Memory B cell (primary cell): ENCODE results near the gene EFR3B.

Source experiments
- ATAC-seq: fragments of 150-1000 bp; cut with Tn5 transposase; 2 replicates; pipeline ENCODE4 v1.10.0; 2021; ENCODE audit warnings: low read depth, mild to moderate bottlenecking, moderate library complexity
- DNase-seq, 2 donors: peaks; one replicate each; pipeline ENCODE4 v3.0.0; 2022; ENCODE audit warnings: low spot score in 2 of 2
- H3K27ac Mint-ChIP-seq: one replicate; pipeline ENCODE4 v1.8.0; 2022; ENCODE audit warnings: mild to moderate bottlenecking, moderate library complexity, mixed read lengths
- H3K27me3 Mint-ChIP-seq: one replicate; pipeline ENCODE4 v1.8.0; 2022; ENCODE audit warnings: mixed read lengths
- H3K36me3 Mint-ChIP-seq: one replicate; pipeline ENCODE4 v1.8.0; 2022; ENCODE audit warnings: mild to moderate bottlenecking, mixed read lengths
- H3K4me1 Mint-ChIP-seq: one replicate; pipeline ENCODE4 v1.8.0; 2022; ENCODE audit warnings: mixed read lengths
- H3K4me3 Mint-ChIP-seq: one replicate; pipeline ENCODE4 v1.8.0; 2022; ENCODE audit warnings: mild to moderate bottlenecking, moderate library complexity, mixed read lengths
- H3K9me3 Mint-ChIP-seq: one replicate; pipeline ENCODE4 v1.8.0; 2022; ENCODE audit warnings: mixed read lengths

EFR3B gene

DNA sequence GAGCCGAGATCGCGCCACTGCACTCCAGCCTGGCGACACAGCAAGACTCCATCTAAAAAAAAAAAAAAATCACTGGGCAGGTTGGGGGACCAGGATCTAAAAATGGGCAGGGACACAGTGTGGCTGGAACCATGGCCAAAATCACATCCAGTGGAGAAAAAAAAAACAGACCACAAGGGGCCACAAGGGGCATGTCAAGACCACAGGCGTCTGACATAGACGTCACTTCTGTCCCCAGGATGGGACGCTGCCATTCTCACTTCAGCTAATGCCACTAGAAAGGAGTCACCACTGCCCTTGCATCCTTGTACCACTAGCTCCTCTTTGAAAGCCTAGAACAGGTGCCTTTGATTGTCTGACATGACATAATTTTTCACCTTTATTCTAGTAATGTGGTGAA is 129.0 kb downstream of the EFR3B start:
- H3K4me3 Mint-ChIP-seq: no peak overlapping the region
- peaks cover 21% of the 10 kb centered on the region for H3K27me3 Mint-ChIP-seq
- no peak overlapping the region for H3K27ac Mint-ChIP-seq
- peaks cover 1% of the 10 kb centered on the region for H3K36me3 Mint-ChIP-seq
- DNase-seq (no peak), ATAC-seq (no peak)
- H3K9me3 Mint-ChIP-seq: no peaks in the 10 kb centered on the region
- peaks cover 9% of the 10 kb centered on the region for H3K4me1 Mint-ChIP-seq

DNA sequence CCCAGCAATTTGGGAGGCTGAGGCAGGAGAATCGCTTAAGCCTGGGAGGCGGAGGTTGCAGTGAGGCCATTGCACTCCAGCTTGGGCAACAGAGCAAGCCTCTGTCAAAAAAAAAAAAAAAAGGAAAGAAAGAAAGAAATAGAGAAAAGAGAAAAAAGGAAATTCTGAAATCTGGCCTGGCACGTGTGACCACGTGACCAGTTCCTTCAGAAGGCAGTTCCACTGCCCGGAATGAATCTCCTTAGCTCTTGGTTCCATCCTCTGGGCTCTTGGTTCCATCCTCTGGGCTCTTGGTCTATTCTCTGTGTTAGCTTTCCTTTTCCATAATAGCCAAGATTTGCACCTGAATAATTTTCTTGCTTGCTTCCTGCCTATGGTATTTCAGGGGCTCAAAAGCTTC is 131.8 kb downstream of the EFR3B start:
- Mint-ChIP-seq H3K4me3 (no peak overlapping the region), H3K27me3 (peaks cover 26% of the 10 kb centered on the region), H3K4me1 (peaks cover 2% of the 10 kb centered on the region), H3K9me3 (no peaks in the 10 kb centered on the region), H3K27ac (no peak overlapping the region), H3K36me3 (peaks cover 1% of the 10 kb centered on the region)
- DNase-seq (no peak), ATAC-seq (no peak)

DNA sequence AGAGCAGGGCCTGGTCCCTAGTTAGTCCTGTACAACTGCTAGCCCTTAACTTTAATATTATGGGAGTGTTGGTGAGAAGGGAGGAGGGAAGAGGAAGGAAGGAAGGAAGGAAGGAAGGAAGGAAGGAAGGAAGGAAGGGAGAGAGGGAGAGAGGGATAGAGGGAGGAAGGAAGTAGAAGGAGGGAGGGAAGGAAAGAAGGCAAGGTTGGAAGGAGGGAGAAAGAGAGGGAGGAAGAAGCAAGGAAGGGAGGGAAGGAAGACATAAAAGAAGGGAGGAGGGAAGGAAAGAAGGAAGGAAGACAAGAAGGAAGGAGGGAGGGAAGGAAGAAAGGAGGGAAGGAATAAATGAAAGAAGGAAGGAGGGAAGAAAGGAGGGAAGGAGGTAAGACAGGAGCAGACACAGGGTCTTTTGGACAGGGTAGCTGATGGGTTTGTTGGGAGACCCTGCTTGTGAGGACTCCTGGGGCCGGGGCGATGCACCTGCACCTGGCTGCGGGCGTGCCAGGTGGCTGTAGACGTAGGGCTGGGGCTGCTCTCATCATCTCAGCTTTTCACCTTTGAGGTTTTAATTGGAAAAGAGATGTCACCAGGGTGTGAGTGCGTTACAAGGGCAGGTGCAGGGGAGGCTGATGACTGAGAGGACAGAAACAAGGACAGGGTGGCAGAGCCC is 132.5 kb downstream of the EFR3B start:
- peaks cover 27% of the 10 kb centered on the region for H3K27me3 Mint-ChIP-seq
- H3K4me1 Mint-ChIP-seq: no peaks in the 10 kb centered on the region
- H3K36me3 Mint-ChIP-seq: peaks cover 1% of the 10 kb centered on the region
- no peaks in the 10 kb centered on the region for H3K9me3 Mint-ChIP-seq
- H3K4me3 Mint-ChIP-seq: no peak overlapping the region
- no peak for DNase-seq
- no peak overlapping the region for H3K27ac Mint-ChIP-seq
- ATAC-seq: no peak

DNA sequence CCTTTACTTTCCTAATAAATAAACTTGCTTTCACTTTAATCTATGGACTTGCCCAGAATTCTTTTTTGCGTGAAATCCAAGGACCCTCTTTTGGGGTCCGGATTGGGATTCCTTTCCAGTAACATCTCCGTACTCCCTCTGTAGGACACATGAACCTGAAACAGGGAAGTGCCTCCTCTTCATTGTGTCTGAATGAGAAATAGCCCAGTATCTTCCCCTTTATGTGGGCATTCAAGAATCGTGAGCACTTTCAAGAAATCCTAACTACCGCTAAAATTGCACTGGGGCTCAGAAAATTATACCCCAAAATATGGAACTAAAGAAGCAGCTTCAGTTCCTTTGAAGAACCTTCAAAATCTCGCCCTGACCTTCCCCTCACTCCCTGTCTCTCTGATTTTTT is 134.3 kb downstream of the EFR3B start:
- no peaks in the 10 kb centered on the region for H3K36me3 Mint-ChIP-seq
- H3K4me3 Mint-ChIP-seq: no peak overlapping the region
- DNase-seq (no peak), ATAC-seq (no peak)
- H3K9me3 Mint-ChIP-seq: no peaks in the 10 kb centered on the region
- peaks cover 22% of the 10 kb centered on the region for H3K27me3 Mint-ChIP-seq
- no peaks in the 10 kb centered on the region for H3K4me1 Mint-ChIP-seq
- no peak overlapping the region for H3K27ac Mint-ChIP-seq

DNA sequence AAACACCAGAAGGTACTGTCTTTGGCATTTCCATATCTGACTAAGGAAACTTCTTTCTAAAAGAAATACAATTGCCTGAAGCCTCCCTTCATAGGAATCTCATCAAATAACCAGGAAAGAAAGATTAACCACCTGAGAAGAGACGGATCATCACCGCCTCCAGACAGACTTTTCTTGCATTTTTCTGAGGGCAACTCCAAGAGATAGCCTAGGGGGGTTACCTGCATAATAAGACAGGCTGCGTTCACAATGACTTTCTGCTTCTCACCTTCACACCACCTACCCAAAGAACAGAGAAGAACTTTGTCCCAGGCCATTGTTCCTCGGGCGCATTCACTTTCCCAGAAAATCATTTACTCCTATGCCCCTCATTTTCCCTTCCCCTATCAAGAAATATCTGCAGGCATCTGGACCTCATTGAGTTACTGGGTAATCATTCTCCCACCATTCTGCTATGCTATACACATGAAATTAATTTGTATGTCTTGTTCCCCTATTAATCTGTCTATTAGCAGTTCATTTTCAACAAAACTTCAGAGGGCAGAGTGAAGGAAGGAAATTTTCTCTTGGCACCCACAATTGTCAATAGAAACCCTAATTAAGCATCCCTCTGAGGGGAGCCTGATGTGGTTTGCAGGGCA is 134.8 kb downstream of the EFR3B start:
- ATAC-seq (no peak), DNase-seq (no peak)
- H3K9me3 Mint-ChIP-seq: no peaks in the 10 kb centered on the region
- H3K4me1 Mint-ChIP-seq: no peaks in the 10 kb centered on the region
- no peak overlapping the region for H3K27ac Mint-ChIP-seq
- H3K27me3 Mint-ChIP-seq: peaks cover 22% of the 10 kb centered on the region
- H3K4me3 Mint-ChIP-seq: no peak overlapping the region
- H3K36me3 Mint-ChIP-seq: no peaks in the 10 kb centered on the region

DNA sequence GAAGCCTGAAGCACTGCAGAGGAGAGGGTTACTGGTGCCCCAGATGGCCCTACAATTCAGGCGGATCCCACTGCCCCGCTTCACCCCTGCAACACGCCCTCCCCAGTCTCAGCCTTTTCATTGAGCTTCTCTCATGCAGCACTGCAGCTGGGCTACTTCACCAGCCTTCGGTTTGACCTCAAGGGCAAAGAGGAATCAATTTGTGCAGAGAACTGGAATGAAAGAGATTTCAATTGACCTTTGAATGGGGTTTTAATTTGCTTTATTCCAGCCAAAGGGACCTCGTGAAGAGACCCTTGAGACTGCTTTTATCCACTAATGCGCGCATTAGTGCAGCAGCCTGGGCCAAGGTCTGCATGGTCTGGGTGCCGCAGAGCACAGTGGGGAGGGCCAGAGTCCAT is 135.3 kb downstream of the EFR3B start:
- H3K36me3 Mint-ChIP-seq: no peaks in the 10 kb centered on the region

DNA sequence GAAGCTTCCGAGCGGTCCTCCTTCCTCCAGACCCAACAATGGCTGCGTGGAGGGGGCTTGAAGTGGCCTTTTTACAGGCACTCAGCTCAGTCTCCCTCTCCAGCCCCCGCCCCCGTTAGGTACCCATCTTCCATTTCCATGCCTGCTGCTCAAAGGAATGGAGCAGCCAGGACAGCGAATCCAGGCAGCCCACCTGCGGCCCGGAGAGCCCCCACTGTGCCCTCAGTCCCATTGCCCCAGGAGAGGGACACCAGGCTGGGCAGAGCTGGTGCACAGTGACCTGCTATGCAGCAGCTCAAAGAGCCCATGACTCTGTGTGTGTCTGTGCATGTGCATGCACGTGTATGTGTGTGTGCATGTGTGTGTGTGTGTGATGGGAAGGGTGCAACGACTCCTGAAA is 137.1 kb downstream of the EFR3B start:
- H3K9me3 Mint-ChIP-seq: no peaks in the 10 kb centered on the region
- no peak for DNase-seq
- no peak overlapping the region for H3K27ac Mint-ChIP-seq
- no peak overlapping the region for H3K4me3 Mint-ChIP-seq
- no peaks in the 10 kb centered on the region for H3K4me1 Mint-ChIP-seq
- ATAC-seq: no peak
- no peaks in the 10 kb centered on the region for H3K36me3 Mint-ChIP-seq
- H3K27me3 Mint-ChIP-seq: peaks cover 17% of the 10 kb centered on the region

More for the DNA sequence above, 135.3 kb downstream of the EFR3B start:
- H3K4me1 Mint-ChIP-seq: no peaks in the 10 kb centered on the region
- H3K4me3 Mint-ChIP-seq: no peak overlapping the region
- H3K27ac Mint-ChIP-seq: no peak overlapping the region
- H3K27me3 Mint-ChIP-seq: peaks cover 22% of the 10 kb centered on the region
- DNase-seq (no peak), ATAC-seq (no peak)
- no peaks in the 10 kb centered on the region for H3K9me3 Mint-ChIP-seq

DNA sequence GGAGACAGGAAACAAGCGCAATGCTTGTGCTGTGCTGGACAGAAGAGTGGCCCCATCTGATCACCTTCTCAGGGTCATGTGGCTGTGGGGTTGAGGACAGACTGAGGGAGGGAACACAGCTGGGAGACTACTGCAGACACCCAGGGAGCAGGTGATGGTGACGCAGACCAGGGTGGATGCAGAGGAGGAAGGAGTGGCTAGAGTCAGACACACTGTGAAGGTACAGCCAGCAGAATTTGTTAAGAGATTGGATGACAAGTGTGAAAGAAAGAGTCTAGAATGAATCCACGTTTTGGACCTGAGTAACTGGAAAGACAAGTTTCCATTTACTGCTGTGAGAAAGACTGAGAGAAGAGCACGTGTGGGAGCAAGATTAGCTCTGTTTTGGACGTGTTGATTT is 142.4 kb downstream of the EFR3B start:
- Mint-ChIP-seq H3K36me3 (no peaks in the 10 kb centered on the region), H3K27ac (no peak overlapping the region)

DNA sequence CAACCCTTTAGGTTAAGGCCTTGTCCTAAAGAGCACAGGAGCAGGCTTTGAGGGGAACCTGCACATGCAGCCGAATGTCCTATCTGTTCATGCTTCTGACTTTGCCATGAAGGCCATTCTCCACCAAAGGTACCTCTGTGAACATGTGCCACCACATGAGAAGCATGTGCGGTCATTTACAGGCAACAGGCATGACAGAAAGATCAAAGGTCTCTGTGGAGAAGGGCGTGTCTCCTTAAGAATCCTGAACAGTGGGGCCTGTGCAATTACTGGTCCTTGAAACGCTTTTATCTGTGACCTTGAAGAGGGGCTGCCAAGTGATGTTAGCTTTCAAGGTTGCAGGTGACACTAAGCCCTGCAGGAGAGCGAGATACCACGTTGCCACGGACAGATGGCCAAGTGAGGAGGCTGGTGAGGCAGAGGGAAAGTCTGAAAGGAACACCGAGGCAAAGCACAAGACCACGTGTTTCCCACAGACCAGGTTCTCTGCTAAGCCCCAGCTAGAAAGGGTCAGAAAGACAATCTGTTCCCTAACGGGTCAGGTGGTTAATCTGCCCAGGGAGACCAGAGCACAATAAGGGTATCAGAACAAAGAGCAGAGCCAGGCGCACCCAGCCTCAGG is 146.0 kb downstream of the EFR3B start:
- Mint-ChIP-seq H3K27ac (no peak overlapping the region), H3K27me3 (peaks cover 7% of the 10 kb centered on the region), H3K9me3 (no peaks in the 10 kb centered on the region), H3K36me3 (no peaks in the 10 kb centered on the region), H3K4me3 (no peak overlapping the region), H3K4me1 (peaks cover 5% of the 10 kb centered on the region)
- DNase-seq (no peak), ATAC-seq (no peak)

More for the DNA sequence above, 142.4 kb downstream of the EFR3B start:
- Mint-ChIP-seq H3K4me3 (no peak overlapping the region), H3K4me1 (no peaks in the 10 kb centered on the region), H3K27me3 (peaks cover 5% of the 10 kb centered on the region), H3K9me3 (no peaks in the 10 kb centered on the region)
- DNase-seq (no peak), ATAC-seq (no peak)

DNA sequence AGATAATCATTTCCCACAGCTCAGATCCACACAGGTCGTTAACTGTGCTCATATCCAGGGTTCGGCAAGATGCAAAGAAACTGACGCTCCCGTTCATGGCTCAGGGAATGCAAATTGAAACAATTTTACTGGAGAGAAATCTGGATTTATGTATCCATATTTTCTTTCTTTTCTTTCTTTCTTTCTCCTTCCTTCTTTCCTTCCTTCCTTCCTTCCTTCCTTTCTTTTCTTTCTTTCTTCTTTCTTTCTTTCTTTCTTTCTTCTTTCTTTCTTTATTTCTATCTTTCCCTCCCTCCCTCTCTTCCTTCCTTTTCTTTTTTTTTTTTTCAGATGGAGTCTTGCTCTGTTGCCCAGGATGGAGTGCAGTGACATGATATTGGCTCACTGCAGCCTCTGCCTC is 146.5 kb downstream of the EFR3B start:
- Mint-ChIP-seq H3K27ac (no peak overlapping the region), H3K9me3 (no peaks in the 10 kb centered on the region), H3K4me3 (no peak overlapping the region), H3K27me3 (peaks cover 7% of the 10 kb centered on the region), H3K36me3 (no peaks in the 10 kb centered on the region), H3K4me1 (peaks cover 5% of the 10 kb centered on the region)
- DNase-seq (no peak), ATAC-seq (no peak)

DNA sequence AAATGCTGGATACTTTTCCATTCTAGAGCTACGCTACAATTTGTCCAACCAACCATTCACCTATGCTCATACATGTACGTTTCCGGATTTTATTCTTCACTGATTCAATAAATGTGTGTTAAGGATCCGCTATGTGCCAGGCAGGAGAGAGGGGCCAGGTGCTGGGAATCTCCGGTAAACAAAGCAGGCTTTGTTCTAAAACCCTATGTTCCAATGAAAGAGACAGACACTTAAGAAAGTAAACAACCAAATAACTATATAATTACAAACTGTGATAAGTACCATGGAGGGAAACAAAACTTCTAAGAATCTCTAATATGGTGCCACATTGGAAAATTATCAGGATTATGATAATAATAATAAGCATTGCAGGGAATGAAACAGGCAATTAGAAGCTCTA is 148.7 kb downstream of the EFR3B start:
- H3K27ac Mint-ChIP-seq: no peak overlapping the region
- H3K4me1 Mint-ChIP-seq: peaks cover 5% of the 10 kb centered on the region
- H3K9me3 Mint-ChIP-seq: no peaks in the 10 kb centered on the region

DNA sequence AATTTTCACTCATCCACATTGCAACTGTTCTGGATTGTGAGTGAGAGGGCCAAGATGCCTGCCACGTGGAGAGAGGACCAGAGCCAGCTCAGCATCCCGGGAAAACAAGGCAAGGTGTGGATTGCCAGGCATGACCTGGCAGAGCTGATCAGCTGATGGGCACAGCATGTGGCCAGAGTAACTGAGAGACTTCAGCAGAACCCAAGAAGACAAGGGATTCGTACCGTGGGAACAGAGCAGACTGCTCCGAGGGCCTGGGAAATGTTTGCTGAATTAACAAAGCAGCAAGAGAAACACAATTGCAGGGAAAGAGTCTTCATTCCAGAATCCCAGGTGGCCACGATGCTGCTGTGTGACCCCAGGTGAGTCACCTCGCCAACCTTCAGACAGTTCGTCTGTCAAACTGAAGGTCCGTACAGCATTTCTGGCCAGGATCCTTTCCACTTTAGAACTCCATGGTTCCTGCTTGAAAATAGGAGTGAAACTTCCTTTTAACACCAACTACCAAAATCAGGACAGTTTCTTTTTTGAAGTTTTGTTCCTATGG is 152.8 kb downstream of the EFR3B start:
- Mint-ChIP-seq H3K36me3 (no peaks in the 10 kb centered on the region), H3K4me3 (no peak overlapping the region), H3K9me3 (no peaks in the 10 kb centered on the region), H3K4me1 (peaks cover 9% of the 10 kb centered on the region), H3K27ac (no peak overlapping the region), H3K27me3 (peaks cover 3% of the 10 kb centered on the region)
- DNase-seq: no peak
- no peak for ATAC-seq

More for the DNA sequence above, 148.7 kb downstream of the EFR3B start:
- DNase-seq: no peak
- ATAC-seq: no peak
- H3K36me3 Mint-ChIP-seq: no peaks in the 10 kb centered on the region
- no peak overlapping the region for H3K4me3 Mint-ChIP-seq
- peaks cover 2% of the 10 kb centered on the region for H3K27me3 Mint-ChIP-seq

DNA sequence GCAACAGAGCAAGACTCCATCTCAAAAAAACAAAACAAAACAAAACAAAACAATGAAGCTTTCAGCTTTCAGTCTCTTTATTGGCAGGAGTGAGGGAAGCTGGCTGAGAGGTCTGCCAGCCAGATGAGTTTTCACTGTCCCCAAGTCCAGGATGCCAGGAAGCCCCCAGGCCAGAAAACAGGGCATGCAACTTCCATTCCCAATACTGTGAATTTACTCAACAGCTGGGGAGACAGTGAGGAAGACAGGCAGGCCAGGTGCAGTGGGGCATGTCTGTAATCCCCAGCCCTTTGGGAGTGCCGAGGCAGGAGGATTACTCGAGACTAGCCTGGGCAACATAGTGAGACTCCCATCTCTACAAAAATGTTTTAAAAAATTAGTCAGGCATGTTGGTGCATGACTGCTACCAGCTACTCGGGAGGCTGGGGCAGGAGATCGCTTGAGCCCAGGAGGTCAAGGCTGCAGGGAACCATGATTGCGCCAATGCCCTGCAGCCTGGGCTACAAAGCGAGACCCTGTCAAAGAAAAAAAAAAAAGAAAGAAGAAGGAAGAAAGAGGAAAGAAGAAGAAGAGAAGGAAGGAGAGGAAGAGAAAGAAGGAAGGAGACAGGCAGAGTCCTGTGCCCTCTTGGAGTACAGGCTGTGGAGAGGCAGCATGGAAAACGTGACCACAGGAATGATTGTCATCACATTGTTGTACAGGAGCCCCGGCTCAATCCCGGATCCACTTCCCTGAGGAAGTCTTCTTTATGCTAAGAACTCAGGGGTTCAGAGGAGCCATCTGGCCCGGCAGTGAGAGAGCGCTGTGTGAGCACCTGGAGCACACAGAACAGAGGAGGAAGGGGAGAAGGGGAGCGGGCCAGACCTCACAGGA is 155.7 kb downstream of the EFR3B start:
- ATAC-seq: no peak
- H3K9me3 Mint-ChIP-seq: no peaks in the 10 kb centered on the region
- H3K27me3 Mint-ChIP-seq: peaks cover 2% of the 10 kb centered on the region
- DNase-seq: no peak
- H3K36me3 Mint-ChIP-seq: no peaks in the 10 kb centered on the region
- no peak overlapping the region for H3K27ac Mint-ChIP-seq
- peaks cover 4% of the 10 kb centered on the region for H3K4me1 Mint-ChIP-seq
- no peak overlapping the region for H3K4me3 Mint-ChIP-seq

DNA sequence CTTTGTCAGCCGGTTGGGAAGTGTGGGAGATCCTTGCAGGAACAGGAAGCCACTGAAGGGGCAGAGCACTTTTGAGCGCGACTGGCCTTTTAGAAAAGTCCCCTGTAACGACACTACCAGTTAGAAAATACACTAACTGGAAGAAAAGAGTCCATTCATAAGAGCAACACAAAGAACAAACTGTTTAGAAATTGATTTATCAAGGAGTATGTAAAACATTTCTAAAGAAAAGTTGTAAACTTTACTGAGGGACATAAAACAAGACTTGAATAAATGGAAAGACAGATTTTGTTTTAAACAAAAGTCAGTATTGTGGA is 156.3 kb downstream of the EFR3B start:
- H3K9me3 Mint-ChIP-seq: no peaks in the 10 kb centered on the region
- H3K4me1 Mint-ChIP-seq: peaks cover 4% of the 10 kb centered on the region
- H3K4me3 Mint-ChIP-seq: no peak overlapping the region
- peaks cover 2% of the 10 kb centered on the region for H3K27me3 Mint-ChIP-seq
- H3K36me3 Mint-ChIP-seq: no peaks in the 10 kb centered on the region
- no peak overlapping the region for H3K27ac Mint-ChIP-seq
- DNase-seq: no peak
- no peak for ATAC-seq
